Activated T-cell treated with anti-CD3 and anti-CD28 coated beads, Interleukin-2, amount 50 U/mL, for 4 hours (primary cell): ENCODE measurements around the gene SIRPB2. TPM values are rescaled to one million over a fixed set of nuclear protein-coding genes. Genes with fewer than 3 reads are reported as not detected.

Source experiments
- ATAC-seq, 2 donors: fragments of 200-7000 bp; cut with Tn5 transposase; one replicate each; pipeline ENCODE4 v1.10.0; 2021
- DNase-seq: peaks from one replicate; pipeline ENCODE4 v3.0.0-alpha.2; 2020
- H3K27me3 Mint-ChIP-seq: one replicate; pipeline ENCODE4 v1.8.0; 2021; ENCODE audit warnings: low read depth, mixed read lengths
- H3K36me3 Mint-ChIP-seq: one replicate; pipeline ENCODE4 v1.8.0; 2022; ENCODE audit warnings: mixed read lengths; ENCODE audit not compliant: insufficient read depth
- H3K4me1 Mint-ChIP-seq: one replicate; pipeline ENCODE4 v1.8.0; 2021; ENCODE audit warnings: low read depth, mixed read lengths
- H3K4me3 Mint-ChIP-seq: one replicate; pipeline ENCODE4 v1.8.0; 2021; ENCODE audit warnings: mild to moderate bottlenecking, moderate library complexity, mixed read lengths
- H3K9me3 Mint-ChIP-seq: one replicate; pipeline ENCODE4 v1.8.0; 2021; ENCODE audit warnings: mixed read lengths
- total RNA-seq, 3 donors: library from RNA; stranded (reverse); gene quantifications; one replicate each; pipeline ENCODE4 v1.2.1, GENCODE V29; 2021

The SIRPB2 gene
- total RNA-seq, 3 donors from 2014 or later: not detected

DNA sequence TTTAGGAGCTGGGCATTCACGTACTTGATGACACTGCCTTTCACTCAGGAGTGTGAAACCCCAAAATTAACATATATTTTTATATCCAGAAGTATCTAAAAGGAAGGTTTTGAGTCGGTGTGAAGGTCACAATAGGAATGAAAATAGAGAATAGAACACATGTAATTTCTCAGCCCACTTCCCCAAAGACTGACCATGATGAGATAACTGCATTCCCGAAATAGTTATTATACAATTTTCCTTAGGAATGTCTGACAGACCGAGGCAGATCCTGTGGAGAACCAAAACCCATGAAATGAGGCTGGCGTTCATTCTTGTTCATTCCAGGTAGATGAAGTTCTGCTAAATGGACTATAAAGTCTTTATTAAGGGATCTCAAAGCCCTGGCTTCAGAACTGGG lies 34.9 kb downstream of the SIRPB2 start:
- no peak for DNase-seq

DNA sequence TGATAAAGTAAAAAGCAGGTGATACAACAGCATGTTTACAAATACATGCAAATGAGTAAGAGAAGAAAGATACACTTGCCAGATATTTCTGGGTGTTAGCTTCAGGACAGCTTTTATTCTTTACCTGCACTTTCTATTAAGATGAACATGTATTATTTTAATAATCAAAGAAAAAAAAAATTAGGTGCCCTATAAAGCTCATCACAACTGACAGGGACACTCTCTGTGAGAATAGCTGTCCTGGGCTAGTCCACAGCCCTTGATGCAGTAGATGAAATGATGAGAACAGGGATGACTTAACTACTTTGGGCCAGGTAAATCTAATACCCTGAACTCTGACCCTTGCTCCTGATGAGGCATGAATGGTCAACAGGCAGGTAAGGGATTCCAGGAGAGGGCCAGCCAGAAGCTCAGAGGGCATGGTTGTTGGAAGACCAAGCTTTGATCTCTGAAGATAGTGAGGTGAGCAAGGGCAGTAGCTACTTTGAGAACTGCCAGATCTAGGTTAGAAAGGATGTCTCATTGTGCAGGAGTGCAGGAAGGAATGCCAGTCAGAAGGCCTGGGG lies 40.2 kb downstream of the SIRPB2 start:
- DNase-seq (no peak), ATAC-seq (no peak)
- Mint-ChIP-seq H3K4me1 (no peaks in the 10 kb centered on the region), H3K27me3 (no peaks in the 10 kb centered on the region), H3K36me3 (peaks cover 52% of the 10 kb centered on the region), H3K9me3 (no peaks in the 10 kb centered on the region), H3K4me3 (no peak overlapping the region)

More for the DNA sequence above, 34.9 kb downstream of the SIRPB2 start:
- H3K27me3 Mint-ChIP-seq: no peaks in the 10 kb centered on the region
- peaks cover 79% of the 10 kb centered on the region for H3K36me3 Mint-ChIP-seq
- H3K4me1 Mint-ChIP-seq: peaks cover 9% of the 10 kb centered on the region
- H3K9me3 Mint-ChIP-seq: no peaks in the 10 kb centered on the region
- ATAC-seq: no peak
- no peak overlapping the region for H3K4me3 Mint-ChIP-seq

DNA sequence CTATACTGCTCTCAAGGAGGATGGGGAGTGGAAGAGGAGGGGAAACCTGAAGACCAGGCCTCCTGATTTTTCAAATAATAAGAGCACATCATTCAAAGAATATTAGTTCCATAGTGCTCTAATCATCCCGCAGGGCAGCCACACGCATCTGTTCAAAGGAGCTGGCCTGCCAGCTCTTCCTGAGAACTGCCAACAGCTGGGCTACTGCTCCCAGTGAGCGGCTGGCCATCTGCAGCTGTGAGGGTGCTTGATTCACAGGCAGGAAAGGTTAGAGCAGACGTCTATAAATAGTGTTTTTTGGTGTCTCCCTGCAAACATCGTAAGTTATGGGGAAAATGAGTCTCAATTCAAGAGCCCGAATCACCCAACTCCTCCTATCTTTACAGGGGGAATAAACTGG lies 41.9 kb downstream of the SIRPB2 start:
- ATAC-seq: no peak

DNA sequence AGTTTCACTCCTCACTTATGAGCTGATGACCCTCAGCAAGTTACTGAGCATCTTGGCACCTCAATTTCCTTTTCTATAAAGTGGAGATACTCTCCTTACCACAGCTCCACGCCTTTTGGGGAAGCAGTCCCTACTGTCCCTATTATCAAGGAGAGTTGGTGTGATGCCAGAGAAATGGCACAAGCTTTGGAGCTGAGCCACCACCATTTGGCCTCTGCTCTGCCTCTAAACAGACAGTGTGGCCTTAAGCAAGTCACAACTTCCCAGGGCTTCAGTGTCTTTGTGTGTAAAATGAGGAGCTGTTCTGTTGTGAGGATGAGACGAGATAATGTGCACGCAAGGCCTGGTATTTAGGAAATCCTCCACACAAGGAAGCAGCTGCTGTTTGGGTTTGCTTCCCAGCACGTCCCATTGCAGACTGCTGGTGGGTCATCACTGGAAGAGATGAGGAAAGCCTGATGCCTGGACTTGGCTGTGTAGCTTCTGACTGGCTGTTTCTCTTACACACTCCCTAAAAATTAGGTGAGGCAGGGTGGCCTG lies 43.1 kb downstream of the SIRPB2 start:
- no peak for ATAC-seq
- Mint-ChIP-seq H3K27me3 (no peaks in the 10 kb centered on the region), H3K9me3 (no peaks in the 10 kb centered on the region), H3K36me3 (peaks cover 51% of the 10 kb centered on the region), H3K4me3 (no peak overlapping the region), H3K4me1 (no peaks in the 10 kb centered on the region)
- DNase-seq: no peak

More for the DNA sequence above, 41.9 kb downstream of the SIRPB2 start:
- no peaks in the 10 kb centered on the region for H3K4me1 Mint-ChIP-seq
- H3K4me3 Mint-ChIP-seq: no peak overlapping the region
- H3K36me3 Mint-ChIP-seq: peaks cover 52% of the 10 kb centered on the region
- DNase-seq: no peak
- no peaks in the 10 kb centered on the region for H3K9me3 Mint-ChIP-seq
- H3K27me3 Mint-ChIP-seq: no peaks in the 10 kb centered on the region

DNA sequence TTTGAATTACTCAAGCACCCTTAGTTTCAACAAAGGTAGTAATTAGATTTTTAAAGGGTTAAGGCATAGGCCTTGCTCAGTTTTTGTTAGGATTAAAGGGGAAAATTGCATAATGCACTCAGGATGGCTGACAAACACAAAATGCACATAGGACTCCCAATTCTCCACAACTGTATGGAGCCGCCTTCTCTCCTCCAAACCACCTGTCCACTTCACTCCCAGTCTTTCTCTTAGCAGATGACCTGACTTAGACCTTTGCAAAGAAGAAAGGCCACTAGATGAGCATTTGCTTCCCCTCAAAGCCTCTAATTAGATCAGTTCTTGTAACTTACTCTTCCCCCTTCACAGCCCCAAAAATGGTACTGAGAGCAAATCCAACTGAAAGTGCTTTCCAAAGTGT lies 44.7 kb downstream of the SIRPB2 start:
- Mint-ChIP-seq H3K4me1 (peaks cover 8% of the 10 kb centered on the region), H3K36me3 (peaks cover 55% of the 10 kb centered on the region), H3K27me3 (no peaks in the 10 kb centered on the region), H3K9me3 (no peaks in the 10 kb centered on the region), H3K4me3 (no peak overlapping the region)
- ATAC-seq (no peak), DNase-seq (no peak)

DNA sequence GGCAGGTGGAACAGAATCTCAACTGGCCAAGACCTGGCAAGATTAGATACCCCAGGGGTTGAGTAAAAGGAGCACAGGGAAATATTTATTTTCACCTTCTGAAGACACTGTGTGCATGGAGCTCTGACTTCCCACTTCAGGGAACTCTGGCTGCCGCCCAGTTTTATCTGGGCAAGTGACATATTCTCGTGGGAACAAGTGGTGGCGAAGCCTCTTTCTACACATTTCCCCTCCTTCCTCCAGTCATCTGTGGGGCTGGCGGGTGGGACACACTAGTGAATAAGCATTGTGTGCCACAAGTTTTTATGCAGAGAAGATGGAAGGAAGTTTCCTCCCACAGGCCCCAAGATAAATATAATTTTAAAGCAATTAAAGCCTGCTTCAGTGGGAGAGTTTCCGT lies 48.1 kb downstream of the SIRPB2 start:
- Mint-ChIP-seq H3K9me3 (no peaks in the 10 kb centered on the region), H3K27me3 (no peaks in the 10 kb centered on the region), H3K36me3 (peaks cover 46% of the 10 kb centered on the region), H3K4me1 (peaks cover 15% of the 10 kb centered on the region), H3K4me3 (no peak overlapping the region)
- ATAC-seq: no peak
- no peak for DNase-seq

DNA sequence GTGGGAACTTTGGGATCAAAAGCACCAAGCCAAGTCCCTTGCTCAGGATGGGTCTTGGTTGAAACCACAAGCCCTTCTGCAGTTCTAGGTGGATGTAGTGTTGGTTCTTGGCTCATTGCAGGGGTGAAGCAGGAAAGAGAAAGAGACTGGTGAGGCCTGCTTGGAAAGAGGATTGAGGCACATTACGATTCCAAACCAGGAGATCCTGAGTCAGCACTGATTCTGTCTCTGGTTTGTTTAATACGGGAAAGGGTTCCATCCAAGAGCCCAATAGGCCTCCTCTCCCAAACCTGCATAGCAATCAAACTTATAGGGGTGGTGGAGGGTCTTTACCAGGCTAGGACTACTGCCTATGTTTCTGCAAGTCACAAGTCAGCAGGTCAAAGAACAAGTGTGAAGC lies 48.9 kb downstream of the SIRPB2 start:
- Mint-ChIP-seq H3K9me3 (no peaks in the 10 kb centered on the region), H3K4me3 (no peak overlapping the region), H3K4me1 (peaks cover 17% of the 10 kb centered on the region), H3K27me3 (no peaks in the 10 kb centered on the region), H3K36me3 (peaks cover 46% of the 10 kb centered on the region)
- no peak for ATAC-seq
- DNase-seq: no peak

DNA sequence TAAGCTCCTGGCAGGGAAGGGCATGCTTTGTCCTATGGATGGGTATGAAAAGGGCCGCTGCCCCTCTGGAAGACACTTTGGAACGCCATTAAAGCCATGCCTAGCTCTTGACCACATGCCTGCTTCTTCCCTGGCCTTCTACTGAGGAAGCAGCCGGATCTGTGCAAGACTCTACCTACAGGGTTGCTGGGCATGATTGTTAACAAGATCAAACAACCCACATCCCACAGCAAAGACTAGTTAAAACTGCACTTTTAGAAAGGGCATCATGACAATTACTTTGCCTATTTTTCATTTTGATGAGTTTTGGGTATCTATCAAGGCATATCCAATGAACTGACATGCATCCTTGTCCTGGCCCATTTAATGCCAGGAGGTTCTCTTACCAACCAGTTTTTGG lies 50.1 kb downstream of the SIRPB2 start:
- peak in 1 of 2 donors; percentile 13 for ATAC-seq
- no peak for DNase-seq
- H3K4me3 Mint-ChIP-seq: no peak overlapping the region
- H3K4me1 Mint-ChIP-seq: peaks cover 20% of the 10 kb centered on the region
- H3K36me3 Mint-ChIP-seq: peaks cover 44% of the 10 kb centered on the region
- no peaks in the 10 kb centered on the region for H3K27me3 Mint-ChIP-seq
- H3K9me3 Mint-ChIP-seq: no peaks in the 10 kb centered on the region

DNA sequence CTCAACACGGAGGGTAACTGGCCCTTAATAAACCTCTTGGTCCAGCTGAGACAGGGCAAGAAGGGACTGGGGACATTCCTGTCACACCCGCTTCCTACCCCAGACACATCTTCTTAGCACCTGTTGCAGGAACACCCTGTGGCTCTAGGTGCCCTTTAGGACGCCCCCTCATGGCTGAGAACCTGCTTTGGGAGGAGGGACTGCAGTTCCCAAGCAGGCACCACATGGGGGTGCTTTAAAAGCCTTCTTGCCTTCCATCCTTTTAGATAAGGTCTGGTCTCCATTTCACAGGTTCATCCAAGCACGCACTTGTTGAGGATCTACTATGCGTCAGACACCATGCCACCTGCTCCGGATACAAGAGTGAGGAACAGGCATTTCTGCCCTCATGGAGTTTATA lies 51.2 kb downstream of the SIRPB2 start:
- H3K27me3 Mint-ChIP-seq: no peaks in the 10 kb centered on the region
- ATAC-seq (peak in 1 of 2 donors; percentile 8), DNase-seq (no peak)
- H3K36me3 Mint-ChIP-seq: peaks cover 38% of the 10 kb centered on the region
- H3K4me1 Mint-ChIP-seq: peaks cover 28% of the 10 kb centered on the region
- no peaks in the 10 kb centered on the region for H3K9me3 Mint-ChIP-seq
- H3K4me3 Mint-ChIP-seq: no peak overlapping the region

DNA sequence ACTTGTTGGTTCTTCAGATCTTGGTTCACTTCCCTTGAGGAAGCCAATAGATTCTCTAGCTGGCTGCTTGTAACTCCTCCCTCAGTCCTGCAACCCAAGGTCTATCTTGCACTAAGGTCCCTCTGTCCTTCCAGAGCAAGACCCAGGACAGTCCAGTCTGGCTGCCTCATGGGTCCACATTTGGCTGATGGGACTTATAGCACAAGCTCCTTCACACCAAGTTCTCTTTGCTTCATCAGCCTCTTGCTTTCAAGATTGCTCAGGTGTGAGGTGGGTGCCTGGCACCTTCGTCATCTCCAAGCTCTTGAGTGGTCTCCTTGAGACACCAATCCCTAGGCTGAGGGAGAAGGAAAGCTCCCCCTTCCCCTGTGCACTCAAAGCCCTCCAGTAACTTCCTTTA lies 52.9 kb downstream of the SIRPB2 start:
- ATAC-seq (no peak), DNase-seq (no peak)
- H3K4me3 Mint-ChIP-seq: no peak overlapping the region
- H3K4me1 Mint-ChIP-seq: peaks cover 37% of the 10 kb centered on the region
- H3K36me3 Mint-ChIP-seq: peaks cover 29% of the 10 kb centered on the region
- no peaks in the 10 kb centered on the region for H3K9me3 Mint-ChIP-seq
- H3K27me3 Mint-ChIP-seq: no peaks in the 10 kb centered on the region

DNA sequence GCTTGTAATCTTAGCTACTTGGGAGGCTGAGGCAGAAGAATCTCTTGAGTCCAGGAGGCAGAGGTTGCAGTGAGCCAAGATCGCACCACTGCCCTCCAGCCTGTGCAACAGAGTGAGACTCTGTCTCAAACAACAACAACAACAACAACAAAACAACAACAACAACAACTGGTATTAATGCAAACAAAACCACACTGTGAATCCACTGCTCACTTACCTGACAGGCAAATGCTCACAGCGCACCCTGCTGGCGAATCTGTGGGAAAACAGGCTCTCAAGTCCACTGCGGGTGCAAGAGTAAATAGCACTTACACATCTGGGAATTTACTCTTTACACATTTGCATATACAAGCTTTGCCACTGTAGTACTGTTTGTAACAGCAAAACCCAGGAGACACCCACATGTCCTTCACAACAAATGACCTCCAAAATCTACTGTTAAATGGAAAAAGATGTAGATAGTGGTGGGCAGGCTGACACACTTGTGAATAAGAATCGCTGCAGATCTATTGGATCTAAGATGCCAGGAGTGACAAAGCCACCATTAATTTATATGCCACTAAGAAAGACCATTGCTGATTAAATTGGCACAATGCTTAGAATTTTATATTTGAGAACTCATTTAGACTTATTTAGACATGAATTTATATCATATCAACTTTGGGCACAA lies 53.9 kb downstream of the SIRPB2 start:
- Mint-ChIP-seq H3K4me3 (no peak overlapping the region), H3K36me3 (peaks cover 20% of the 10 kb centered on the region), H3K4me1 (peaks cover 38% of the 10 kb centered on the region), H3K9me3 (no peaks in the 10 kb centered on the region), H3K27me3 (no peaks in the 10 kb centered on the region)
- peak; percentile 76 for DNase-seq
- ATAC-seq: peak; percentile 46 to 50

DNA sequence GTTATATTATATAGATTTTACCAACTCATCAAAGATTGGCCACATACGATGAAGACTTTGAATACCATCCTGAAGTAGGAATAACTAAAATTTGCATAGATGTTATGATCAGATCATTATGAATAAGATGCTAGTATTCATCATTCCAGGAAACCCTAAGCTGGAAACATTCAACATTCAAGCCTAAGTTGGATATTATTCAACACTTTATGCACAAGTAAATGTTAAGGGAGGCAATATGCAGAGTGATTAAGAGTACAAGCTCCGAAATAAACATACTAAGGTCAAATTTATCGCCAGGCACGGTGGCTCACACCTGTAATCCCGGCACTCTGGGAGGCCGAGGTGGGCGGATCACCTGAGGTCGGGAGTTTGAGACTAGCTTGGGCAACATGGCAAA lies 55.0 kb downstream of the SIRPB2 start:
- H3K4me3 Mint-ChIP-seq: no peak overlapping the region
- peaks cover 29% of the 10 kb centered on the region for H3K4me1 Mint-ChIP-seq
- no peaks in the 10 kb centered on the region for H3K27me3 Mint-ChIP-seq
- no peaks in the 10 kb centered on the region for H3K9me3 Mint-ChIP-seq
- no peak for ATAC-seq
- peaks cover 10% of the 10 kb centered on the region for H3K36me3 Mint-ChIP-seq
- DNase-seq: no peak

DNA sequence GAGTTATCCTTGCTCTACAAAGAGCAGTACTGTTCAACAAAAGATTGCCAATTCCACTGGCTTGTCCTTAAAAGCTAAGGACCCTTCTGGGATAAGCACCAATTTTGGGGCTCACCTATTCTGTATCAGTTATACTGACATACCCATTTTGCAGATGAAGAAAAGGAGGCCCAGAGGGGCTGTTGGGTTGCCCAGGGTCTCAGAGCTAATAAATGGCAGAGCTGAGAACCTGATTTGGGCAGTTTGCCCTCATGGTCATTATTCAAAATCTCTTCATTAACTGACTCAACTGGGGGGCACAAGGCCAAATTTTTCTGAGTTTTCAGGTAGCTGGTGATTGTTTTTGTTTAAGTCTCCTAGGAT lies 55.9 kb downstream of the SIRPB2 start:
- DNase-seq (no peak), ATAC-seq (no peak)
- H3K9me3 Mint-ChIP-seq: no peaks in the 10 kb centered on the region
- no peaks in the 10 kb centered on the region for H3K27me3 Mint-ChIP-seq
- no peak overlapping the region for H3K4me3 Mint-ChIP-seq
- peaks cover 10% of the 10 kb centered on the region for H3K36me3 Mint-ChIP-seq
- H3K4me1 Mint-ChIP-seq: peaks cover 24% of the 10 kb centered on the region

DNA sequence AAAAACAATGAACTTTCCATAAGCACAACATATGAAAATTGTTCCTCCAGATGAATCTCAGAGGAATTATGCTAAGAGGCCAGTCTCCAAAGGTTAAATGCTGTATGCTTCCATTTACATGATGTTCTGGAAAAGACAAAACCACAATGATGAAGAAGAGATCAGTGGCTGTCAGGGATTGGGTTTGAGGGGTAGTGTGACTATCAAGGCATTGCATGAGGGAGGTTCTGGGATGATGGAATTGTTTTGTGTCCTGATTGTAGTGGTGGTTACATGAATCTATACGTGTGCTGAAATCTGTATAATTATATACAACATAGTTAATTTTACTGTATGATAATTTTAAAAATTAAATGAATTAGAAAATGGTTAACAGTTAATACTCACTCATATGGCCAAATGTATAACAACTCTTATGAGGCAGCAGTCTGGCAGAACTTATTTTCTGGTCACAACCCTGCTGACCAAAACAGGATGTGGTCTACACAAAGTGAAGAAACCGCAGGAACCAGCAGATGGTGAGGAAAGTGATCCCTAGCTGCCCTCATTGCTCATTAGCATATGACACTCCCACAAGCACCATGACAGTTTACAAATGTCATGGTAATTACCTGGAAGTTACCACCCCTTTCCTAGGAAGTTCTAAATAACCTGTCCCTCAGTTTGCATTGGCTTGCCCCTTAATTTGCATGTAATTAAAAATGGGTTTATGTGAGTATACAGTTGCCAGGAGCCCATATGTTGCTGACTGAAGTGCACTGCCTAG lies 56.5 kb downstream of the SIRPB2 start:
- peak; percentile 78 to 88 for ATAC-seq
- Mint-ChIP-seq H3K36me3 (peaks cover 10% of the 10 kb centered on the region), H3K27me3 (no peaks in the 10 kb centered on the region), H3K9me3 (no peaks in the 10 kb centered on the region), H3K4me1 (peaks cover 24% of the 10 kb centered on the region), H3K4me3 (no peak overlapping the region)
- no peak for DNase-seq

DNA sequence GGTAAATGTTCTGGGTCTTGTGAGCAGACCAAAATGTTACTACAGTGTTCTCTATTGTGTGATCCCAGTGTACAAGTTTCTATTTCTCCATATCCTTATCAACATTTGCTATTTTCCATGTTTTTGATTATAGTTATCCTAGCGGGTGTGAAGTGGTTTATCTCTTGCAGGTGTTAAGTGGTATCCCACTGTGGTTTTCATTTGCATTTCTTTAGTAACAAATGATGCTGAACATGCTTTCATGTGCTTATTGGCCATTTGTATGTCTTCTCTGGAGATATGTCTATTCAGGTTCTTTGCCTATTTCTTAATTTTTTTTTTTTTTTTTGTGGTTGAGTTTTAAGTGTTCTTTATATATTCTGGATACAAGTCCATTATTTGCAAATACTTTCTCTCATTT lies 60.1 kb downstream of the SIRPB2 start:
- DNase-seq (no peak), ATAC-seq (no peak)
- H3K27me3 Mint-ChIP-seq: no peaks in the 10 kb centered on the region
- peaks cover 18% of the 10 kb centered on the region for H3K4me1 Mint-ChIP-seq
- H3K9me3 Mint-ChIP-seq: no peaks in the 10 kb centered on the region
- peaks cover 8% of the 10 kb centered on the region for H3K36me3 Mint-ChIP-seq
- no peak overlapping the region for H3K4me3 Mint-ChIP-seq
